ENCODE data around the gene MCOLN3.

- no peak for TF ChIP-seq POLR2A (IDR thresholded peaks at IDR 0.05)
- no peak for TF ChIP-seq CTCF (IDR thresholded peaks at IDR 0.05)
Measured at GRCh38 chr1:85058786-85059185, 10.5 kb upstream of the MCOLN3 start.
